NK-92 (cell line): ENCODE results near the gene TMEM170B.

Experiments used
- DNase-seq: peaks from one replicate; lab custom pipeline; 2025; ENCODE audit not compliant: unreplicated experiment; lab: John Stamatoyannopoulos, UW

TMEM170B gene, protein sequence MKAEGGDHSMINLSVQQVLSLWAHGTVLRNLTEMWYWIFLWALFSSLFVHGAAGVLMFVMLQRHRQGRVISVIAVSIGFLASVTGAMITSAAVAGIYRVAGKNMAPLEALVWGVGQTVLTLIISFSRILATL

DNA sequence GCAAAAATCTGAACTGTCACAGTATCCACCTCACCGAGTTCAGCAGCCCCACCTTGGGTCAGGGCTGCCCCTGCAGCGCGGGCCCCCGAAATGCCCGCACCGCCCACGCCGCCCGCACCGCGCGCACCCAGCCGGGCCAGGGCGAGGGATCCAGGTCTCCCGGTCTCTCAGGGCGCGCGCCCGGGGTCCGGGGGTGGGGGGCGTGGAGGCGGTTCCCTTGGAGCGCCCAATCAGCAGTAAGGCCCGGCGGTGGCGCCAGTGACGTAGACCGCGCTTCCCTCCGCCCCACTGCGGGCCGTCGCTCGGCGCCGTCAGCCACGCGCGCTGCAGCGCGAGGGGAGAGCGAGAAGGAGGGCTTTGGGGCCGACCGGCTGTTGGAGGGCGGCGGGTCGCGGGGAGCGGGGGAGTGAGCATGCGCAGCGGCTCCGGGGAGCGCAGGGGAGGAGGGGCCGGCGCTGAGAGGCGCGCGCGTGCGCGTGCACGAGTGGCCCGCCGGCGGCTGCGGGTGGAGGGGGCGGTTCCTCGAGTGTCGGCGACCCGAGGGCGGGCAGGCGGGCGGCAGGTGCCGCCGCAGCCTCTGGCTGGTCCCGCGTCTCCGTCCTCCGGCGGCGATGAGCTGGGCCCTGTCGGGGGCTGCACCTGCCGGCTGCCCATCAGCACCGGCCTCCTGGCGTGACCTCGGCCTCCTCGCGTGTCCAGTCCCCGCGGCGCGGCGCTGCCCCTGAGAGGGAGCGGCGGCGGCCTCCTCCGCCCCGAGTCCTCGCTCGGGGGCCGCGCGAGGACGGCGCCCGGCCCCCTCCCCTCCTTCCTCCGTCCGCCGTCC, at the start of gene TMEM170B:
TSS of gene TMEM170B (plus strand) at position 521 of the 823 bp plus-strand sequence. CDS start 529 bp downstream, outside the sequence.
- DNase-seq, result peak; percentile 75

DNA sequence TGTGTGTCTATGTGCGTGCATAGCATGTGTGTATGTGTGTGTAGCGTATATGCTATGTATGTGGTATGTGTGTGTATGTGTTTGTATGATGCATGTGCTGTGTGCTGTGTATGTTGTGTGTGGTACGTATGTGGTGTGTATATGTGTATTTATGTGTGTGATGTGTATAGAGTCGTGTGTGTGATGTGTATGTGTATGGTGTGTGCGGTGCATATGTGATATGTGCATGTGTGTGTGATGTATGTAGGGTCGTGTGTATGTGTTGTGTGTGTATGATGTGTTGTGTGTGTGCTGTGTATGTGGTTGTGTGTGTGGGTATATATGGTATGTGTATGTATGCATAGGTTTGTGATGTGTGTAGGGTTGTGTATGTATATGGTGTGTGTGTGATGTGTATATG, 46.6 kb upstream of the TMEM170B start:
- no peak for DNase-seq

DNA sequence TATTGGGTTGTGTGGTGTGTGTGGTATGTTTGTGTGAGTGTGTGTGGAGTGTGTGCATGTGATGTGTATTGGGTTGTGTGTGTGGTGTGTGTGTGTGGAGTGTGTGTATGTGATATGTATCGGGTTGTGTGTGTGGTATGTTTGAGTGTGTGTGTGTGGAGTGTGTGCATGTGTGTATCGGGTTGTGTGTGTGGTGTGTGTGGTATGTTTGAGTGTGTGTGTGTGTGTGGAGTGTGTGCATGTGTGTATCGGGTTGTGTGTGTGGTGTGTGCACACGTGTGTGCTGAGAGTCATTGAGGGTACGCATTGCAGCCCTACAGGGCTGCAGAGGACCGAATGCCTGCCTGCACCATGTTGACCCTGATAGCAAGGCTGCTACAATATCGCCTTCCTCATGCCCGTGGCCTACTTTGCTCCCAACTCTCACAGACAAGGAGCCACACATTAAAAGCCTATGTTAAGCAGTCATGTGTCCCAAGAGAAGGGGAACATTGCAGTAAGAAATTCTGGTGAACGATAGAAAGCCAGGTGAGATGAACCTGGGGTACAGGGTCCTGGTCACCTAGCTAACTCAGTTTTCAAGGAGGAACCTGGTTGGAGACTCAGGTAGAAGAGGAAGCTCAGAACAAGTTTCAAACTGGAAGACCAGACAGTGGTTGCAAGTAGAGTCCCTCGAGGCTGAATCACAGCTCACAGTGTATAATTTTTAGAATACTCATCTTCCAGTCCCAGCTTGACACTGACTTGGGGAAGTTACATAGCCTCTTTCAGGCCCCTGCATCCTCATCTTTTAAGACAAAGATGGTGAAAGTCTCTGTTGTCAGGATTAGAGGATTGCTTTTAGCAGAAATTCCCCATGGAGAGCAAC, 45.7 kb upstream of the TMEM170B start:
- DNase-seq, result no peak

DNA sequence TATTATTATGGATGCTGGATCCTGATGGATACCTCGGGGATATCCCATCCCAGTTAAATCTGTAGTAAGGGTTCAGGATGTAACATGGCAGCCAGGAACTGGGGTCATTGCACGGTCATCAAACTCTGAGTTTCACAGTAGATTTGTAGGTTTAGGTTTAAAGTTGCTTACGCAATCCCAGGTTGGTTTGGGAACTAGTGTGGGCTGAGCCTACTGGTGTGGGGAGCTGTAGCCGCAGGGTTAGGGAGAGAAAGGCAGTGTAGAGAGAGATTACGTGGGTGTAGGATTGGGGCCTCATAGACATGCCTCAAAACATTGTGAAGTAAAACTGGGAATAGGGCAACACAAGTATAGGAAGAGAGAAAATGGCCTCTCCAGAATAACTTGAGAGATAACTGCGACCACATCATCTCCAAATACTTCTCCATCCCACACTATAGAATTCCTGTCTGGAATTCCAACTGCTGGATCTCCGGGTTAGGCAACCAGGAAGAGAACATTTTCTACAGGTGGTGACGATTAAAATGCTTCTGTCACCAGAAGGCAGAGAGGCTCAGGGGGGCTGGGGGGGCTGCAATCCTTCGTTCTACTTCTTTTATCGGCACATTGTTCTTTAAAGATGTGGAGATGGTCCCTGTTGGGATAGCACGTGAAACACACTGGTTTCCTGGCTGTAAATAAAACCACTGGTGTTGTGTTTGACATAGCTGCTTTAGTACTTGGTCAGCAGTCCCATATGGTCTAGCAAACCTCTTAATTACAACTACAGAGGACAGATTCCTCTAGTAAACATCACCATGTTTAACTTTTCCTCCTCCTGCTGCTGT, 44.9 kb upstream of the TMEM170B start:
- DNase-seq, result no peak

DNA sequence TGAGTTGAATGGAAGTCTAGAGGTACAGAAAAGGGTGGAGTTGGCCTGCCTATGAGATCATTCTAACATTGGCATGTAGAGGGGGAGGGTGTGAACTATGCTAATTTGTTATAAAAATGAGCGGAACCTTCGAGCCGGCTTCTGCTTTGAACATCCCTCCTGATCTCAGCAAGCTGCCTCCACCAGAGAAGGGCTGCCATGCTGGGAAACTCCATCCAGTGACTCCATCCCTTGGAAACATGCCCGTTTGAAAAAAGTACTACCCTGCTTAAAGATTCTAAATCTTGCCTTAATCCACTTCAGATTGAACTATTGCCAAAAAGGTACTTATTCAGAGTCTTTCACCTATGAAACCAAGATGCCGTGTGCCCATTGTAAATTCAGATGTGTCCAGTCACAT, 43.6 kb upstream of the TMEM170B start:
- no peak for DNase-seq

DNA sequence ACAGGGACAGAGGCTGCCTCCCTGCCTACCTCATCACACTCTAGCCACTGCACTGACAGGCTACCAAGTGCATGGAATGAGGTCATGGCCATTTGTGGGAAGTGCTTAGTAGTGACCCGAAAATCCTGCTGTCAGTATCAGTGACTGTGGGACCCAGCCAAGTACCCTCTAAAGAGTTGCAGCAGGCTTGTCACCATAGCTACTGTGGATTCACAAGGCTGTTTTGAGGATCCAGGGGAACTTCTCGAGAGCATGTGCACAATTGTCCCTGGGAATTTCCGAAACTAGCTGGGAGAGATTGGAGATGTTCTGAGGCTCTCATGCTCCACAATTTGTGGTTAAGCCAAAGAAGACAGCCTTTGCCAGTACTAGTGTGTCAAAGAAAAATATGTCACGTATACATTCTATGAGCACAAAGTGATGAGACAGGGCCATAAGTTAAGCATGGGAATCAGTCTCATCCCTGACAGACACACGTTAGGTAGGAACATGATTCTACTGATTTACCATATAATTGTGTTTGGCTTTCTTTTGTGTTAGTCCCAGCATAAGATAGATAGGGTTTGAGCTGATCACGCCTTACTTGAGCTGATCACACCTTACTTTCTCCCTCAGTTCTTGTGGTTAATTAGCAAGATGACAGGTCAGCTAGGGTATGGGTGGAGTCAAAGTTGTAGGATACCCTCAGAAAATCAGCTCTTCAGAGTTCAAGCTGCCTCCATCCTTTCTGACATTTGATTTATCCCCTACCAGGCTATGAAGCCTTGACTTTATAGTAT, 42.6 kb upstream of the TMEM170B start:
- no peak for DNase-seq

DNA sequence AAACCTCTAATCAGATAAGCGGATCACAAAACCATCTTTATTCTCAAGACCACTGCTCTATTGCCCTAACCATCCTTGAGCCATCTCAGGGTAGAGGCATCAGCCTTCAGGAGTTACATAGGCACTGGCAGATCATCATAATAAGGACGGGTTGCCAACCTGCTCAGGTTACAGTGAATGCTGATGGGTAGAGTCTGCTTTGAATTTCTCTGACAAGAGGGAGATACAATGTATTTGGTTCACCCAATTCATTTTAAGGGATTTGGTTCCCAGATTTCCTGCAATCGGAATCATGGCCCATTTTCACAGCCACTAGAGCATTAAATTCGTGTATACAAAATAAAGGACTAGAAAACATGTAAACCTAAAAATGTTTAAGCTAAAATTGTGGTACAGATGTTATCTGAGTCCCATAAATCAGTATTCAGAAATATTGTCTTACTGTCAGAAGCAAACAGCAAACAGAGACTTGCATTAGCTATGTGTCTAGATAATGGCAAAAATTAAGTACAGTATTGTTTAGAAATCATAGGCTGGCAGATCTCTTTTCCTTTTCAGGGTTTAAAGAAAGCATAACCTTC, 41.9 kb upstream of the TMEM170B start:
- DNase-seq, result no peak

DNA sequence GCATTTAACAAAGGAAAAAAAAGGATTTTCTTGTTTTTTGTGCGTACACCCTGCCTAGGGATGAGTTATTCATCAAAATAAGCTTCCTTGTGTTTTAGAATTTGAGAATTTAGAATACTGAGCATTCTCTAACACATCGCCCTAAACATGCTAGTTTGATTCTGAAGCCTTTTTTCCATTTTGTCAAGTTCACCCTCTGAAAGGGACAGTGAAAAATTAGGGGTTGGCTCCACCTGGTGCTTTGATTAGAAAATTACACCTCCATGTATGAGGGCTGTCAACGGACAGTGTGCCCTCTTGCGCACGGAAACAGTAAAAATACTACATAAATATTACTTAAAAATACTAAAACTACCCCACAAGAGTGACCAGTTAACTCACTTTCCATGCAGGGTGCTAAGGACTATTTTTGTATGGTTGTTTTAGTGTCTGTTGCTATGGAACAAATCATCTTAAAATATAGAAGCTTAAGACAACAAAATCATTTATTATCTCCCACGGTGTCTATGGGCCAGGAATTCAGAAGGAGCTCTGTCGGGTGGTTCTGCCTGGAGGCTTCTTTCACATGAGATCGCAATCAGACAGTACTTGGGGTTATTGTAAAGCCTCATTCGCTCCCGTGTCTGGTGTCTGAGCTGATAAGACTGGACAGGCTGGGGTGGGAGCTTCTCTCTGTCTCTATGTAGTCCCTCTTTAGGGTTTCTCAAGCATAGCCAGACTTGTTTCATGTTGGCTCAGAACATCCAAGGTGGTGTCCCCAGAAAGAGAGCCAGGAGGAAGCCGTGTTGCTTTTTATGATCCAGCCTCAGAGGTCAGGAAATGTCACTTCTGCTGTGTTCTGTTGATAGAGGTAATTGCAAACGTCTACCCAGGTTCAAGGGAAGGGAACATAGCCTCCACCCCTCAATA, 41.1 kb upstream of the TMEM170B start:
- DNase-seq, result no peak

DNA sequence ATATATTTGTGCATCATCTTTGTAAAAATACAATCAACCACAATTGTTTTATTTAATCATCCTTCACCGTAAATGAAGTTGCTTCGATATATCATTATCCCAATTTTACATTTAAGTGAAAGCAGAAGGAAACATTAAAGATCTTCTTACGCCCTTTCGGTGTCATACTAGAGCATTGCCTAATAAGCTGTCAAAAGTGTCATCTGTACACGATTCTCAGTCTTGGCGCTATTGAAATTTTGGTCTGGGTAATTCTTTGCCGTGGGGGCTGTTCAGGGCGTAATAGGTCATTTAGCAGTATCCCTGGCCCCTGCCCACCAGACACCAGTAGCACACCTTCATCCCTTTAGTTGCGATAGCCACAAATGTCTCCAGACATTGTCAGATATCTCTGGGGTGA, 40.4 kb upstream of the TMEM170B start:
- no peak for DNase-seq

DNA sequence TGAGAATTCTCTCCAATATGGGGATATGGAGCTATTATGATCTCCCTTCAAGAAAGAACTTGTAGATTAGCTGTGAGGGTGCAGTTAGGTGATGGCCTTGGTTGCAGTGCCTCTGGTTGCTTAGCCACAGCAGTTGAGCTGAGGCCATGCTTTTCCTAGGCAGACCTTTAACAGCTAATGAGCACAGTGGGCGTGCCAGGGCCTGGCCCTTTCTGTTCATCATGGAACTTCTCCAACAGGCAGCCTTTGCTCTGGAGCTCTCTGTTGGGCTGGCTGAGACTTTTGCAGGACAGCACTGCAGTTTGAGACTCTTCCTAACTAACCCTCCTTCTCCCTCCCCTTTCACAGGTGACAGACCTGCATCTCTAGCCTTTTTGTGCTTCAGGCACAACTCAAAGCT, 39.7 kb upstream of the TMEM170B start:
- no peak for DNase-seq

DNA sequence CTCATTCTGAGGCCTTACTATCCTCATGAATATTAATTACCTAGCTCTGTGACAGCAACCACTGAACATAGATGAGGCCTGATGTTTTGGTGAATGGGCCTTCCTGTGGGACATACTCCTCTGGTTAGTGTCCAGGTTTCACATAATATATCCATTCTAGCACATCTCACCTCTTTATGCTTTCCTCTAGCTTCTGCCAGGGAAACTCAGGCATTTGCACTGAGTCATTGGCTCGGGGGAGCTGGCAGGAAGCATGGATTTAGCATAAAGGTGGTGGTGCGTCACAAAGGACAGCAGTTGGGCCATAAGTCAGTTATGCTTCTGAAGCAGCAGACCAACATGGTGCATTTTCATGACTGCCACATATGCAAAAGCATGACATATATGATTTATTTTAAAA, 37.5 kb upstream of the TMEM170B start:
- DNase-seq, result no peak

DNA sequence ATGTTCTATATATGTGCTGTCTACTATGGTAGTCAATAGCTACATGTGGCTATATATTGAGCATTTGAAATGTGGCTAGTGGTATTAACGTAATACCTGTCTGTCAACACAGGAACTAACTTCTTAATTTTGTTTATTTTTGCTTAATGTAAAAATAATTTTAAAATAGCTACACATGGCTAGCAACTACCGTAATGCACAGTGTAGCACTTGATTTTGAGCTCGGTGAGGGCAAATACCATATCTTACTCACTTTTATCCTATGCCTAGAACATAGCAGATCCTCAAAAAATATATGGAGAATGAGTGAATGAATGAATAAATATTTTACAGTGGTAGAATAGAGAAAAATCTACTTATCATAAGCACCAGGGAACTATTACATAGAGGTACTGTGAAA, 28.1 kb upstream of the TMEM170B start:
- DNase-seq, result no peak

DNA sequence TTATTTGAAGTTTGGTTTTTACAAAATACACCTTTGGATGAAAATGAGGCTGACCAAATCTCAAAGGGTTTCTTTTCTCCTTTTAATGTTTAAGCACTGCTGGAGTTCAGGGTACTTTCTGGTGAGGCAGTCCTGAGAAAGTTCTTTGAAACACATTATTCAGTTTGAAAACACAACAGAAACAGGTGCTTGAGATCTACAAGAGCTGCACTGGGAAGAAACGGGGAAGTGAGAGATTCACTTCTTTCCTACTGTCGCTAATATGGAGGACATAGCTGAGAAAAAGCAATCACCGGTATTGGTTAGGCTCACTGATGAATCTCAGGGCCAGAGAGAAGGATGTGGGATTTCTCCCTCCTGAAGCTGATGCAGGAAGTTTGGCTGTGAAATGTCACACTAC, 22.9 kb upstream of the TMEM170B start:
- DNase-seq, result no peak

DNA sequence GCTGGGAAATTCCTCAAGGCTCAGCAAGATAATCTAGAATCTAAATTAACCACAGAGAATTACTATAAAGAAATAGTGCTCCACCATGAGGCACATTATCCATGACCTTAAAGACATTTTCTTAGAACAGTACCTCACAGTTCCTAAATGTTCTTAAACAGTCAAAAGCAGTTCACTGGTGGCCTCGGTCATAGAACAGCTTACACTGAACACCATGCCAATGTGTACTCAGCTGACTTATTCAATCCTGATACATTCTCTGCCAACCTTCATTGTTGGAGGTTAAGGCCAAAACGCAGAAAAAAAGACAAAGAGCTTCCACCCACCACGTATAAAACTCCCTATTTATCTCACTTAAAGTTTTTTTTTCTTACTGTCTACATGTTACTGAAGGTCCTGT, 21.8 kb upstream of the TMEM170B start:
- DNase-seq, result no peak

DNA sequence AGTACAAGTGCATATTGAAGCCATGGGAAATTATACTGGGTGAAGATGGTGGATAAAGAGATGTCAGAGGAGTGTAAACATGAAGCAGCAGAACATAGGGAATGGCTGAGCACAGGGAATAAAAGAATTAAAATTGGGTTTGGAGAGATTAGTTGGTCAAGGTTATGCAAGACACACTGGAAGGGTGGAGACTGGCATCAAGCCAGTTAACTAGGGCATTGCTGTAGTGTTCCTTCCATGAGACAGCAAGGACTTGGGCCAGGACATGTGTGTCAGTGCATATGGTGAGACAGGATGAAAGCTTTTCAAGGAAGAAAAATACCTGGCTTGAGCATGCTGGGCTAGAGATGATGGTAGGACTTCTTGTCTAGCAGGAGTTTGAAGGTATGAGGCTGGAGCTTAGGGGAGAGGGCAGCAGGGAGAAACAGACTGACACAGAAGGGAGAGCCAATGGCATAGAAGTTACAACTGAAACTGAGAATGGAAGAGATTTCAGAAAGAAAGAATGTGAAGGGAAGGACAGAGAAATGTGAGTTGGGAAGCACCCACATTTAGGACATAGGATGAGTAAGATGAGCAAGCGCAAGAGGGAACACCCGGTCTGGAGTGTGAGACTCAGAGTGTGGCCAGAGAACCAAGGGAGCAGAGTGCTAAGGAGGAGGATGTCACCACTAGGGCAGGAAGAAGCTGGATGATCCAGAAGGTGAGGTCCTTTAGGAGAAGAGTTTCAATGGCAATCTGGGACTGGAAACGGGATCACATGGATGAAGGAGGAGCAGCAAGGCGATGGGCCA, 14.5 kb upstream of the TMEM170B start:
- no peak for DNase-seq

DNA sequence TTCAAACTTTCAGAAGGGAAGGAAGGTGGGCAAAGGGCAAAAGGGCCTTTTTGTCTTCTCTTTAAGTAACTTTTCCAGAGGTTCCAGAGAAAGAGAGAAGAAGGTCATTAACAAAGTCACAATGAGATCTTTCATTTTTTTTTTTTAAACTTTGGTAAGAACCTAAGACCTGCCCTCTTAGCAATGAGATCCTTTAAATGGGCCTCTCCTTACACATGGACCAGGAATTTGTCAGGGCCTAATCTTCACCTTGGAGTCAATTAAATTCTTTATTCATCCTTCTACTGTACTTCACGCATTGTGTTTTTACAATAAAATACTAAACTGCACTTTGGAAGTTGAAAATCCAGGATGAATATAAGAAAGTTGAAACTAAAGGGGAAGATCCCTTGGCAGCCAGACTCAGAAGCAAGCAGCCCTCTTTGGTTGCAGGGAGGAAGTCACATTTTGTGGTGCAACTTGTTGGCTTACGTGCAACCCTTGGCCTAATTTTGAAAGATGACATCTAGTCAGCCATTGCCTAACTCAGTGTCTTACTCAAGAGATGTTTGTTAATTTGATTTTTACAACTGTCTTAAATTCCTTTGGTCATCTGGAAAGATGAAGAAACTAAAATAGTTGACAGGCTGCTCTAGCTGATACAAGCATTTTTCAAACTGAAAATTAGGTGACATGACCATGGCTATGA, 11.9 kb upstream of the TMEM170B start:
- DNase-seq, result no peak

DNA sequence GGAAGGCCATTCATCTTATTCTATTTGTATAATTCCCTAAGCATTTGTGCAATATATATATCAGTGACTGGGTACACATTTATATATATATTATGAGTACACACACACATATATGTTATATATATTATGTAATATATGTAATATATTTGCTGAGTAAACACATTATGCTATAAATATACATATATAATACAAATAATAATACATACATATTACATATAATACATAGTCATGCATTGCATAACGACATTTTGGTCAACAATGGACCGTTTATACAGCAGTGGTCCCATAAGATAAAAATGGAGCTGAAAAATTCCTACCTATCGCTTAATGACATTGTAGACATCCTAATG, 11.4 kb upstream of the TMEM170B start:
- DNase-seq, result no peak
